Stimulated activated naive CD4-positive, alpha-beta T cell treated with Interleukin-2 at 50 U/mL for 16 hours (primary cell): Measurements from ENCODE around the gene SV2B.

Experiments
- DNase-seq: peaks from one replicate; lab custom pipeline; 2025; lab: John Stamatoyannopoulos, UW

Gene SV2B

DNA sequence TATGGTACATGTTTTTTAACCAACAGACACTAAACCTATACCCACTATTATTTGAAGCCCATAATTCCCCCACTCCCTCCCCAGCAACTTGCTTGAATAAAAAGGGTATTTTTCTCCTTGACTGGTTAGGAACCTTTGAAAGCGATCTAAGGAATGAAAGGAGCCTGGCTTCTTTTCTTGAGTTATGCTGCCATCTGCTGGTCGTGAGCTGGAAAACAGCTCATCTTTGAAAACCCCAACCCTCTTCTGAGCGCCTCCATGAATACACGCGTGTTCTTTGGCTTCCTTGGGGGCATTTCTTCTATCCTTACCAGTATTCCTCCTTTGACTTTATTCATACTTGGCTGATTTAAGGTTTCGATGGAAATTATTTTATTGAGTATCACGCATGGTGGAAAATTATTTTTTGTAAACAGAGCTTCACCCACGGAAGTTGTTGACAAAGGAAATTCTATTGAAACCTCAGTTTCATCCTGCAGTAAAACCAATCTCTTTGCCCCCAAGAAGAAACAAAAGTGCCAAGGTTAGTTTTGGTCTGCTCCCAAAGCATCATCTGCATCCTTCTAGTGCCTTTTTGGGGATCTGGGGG, 171.6 kb downstream of the SV2B start:
- peak; percentile 38 for DNase-seq

DNA sequence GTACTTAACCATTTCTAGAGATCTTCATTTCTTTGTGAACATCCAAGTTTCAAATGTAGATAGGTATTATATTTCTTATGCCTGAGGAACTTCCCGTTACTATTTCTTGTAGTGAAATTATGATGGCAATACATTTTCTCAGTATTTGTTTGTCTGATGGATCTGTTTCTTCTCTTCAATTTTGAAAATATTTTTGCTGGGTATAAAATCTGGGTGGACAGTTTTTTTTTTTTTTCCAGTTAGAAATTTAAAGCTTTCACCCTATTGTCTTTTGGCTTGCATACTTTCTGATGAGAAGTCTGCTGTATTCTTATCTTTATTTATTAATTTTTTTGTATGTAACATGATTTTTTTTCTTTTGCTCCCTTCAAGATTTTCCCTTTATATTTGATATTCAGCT, 175.8 kb downstream of the SV2B start:
- DNase-seq: no peak

DNA sequence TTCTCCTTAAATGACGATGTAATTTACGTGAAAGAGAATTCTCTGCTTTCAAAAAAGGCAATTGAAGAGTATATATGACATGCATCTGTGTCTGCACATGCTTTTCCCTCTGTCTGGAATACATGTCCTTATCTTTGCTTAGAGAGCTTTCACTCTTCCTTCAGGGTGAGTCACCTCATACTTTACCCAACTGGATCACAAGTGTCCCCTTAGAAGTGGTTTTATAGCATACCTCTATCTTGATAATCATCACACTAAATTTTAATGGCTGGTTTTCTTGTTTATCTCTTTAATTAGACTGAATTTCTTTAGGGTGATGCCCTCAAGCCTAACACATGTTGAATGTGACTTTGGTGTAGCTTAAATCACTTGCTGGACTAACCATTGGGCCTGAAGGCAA, 178.9 kb downstream of the SV2B start:
- no peak for DNase-seq

DNA sequence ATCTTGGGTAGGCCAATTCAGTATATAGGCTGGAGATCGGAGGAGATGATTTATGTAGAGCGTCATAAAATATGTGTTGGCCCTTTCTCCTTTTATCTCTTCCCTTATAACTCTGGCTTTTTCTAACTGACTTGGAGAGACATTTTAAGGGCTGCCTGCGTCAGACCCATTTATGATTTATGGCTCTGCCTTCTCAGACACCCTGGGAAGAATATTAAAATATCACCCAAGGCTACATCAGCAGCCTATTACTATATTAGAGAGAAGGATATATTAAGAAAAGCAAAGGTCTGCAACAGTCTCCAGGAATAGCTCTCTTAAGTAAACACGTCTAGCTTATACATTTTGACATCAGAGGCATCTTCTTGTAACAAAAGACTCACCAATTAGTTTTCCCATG, 179.4 kb downstream of the SV2B start:
- DNase-seq: no peak

DNA sequence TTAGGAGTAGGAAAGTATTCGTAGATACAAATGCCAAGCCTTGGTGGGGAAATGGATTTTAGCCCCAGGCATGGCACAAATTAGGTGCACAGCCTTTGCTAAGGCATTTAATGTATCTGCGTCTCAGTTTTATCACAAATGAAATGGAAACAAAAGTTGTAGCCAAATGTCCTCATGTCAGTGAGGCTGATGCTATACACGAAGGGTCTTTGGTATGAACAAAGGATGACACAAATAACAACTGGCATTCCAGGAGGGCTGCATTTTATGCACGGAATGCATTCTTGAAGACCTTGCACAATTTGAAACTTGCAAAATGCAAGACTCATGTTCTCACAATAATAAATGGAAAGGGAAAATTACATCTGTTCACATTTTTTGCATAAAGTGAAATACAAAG, 181.9 kb downstream of the SV2B start:
- no peak for DNase-seq

DNA sequence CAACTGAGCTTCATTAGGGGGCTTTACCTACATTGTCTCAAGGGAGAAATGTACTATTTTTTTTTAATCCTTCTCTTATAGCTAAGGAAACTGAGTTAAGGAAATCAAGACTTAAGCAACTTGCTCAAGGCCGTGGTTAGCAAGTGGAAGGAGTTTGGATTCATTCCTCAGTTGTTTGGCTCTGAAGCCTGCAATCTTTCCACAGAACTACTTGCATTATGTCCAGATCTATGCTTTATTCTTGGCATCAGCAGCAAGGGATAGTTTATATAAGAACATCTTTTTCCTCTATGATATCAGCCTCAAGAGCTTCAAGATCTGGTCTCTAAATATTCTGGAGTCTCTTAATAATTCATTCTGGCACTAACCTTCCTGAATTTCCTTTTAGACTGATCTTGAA, 182.4 kb downstream of the SV2B start:
- DNase-seq: no peak

DNA sequence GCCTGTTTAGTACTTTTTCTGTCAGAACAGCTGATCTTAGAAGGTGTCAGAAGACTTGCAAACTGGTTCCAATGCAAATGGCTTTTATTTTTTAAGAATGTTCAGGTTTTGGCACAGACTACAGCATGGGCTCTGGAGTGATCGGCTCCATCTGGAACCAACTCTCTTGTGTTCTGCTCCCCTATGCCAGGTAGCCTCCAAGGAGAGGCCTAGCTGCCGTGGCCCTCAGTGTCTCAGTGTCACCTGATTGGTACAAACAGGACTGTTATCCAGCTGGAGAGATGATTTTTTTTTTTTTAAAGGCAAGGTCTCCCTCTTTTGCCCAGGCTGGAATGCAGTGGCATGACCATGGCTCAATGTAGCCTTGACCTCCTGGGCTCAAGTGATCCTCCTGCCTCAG, 183.1 kb downstream of the SV2B start:
- no peak for DNase-seq

DNA sequence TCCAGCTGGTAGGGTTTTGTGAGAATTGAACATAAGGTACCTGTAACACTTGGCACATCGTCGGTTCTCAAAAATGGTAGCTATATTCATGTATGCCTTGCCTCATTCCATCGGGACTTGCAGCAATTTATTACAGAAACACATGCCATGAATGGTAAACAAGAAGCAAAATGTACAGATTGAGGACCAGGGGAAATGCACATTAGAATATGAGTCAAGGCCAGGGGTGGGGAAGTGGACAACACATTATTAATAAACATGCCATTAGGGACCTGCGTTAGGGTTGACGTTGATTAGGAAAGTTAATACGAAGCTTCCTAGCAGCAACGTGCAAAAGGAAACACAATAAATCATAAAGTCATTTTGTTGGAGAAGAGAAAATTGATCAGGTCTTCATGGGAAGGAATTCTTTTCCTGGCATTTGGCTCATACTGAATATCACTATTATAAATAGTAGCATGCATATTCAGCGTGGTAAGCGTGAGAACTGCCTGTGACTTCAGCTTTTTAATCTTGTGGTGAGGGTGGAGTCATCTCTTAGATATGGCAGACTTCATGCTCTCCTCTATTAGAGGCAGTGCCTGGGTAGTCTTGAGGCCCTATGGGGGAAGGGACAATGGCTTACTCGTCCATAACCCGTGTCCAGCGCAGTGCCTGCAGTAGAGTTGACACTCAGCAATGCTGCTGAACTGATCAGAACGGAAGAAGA, 184.9 kb downstream of the SV2B start:
- DNase-seq: no peak

DNA sequence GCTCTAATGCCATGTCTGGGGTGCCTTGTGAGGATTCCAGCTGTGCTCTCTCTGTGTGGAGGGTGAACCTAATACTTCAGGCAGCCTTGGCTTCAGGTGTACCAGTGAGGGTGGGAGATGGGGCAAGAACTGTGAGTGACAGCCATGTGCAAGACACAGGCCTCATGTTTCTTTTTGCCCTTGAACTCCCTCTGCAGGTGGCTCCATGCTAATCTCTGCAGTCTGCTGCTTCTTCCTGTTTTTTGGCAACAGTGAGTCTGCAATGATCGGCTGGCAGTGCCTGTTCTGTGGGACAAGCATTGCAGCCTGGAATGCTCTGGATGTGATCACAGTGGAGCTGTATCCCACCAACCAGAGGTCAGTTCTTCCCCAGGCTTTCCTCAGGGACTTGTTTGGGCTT, 189.3 kb downstream of the SV2B start:
- DNase-seq: no peak

DNA sequence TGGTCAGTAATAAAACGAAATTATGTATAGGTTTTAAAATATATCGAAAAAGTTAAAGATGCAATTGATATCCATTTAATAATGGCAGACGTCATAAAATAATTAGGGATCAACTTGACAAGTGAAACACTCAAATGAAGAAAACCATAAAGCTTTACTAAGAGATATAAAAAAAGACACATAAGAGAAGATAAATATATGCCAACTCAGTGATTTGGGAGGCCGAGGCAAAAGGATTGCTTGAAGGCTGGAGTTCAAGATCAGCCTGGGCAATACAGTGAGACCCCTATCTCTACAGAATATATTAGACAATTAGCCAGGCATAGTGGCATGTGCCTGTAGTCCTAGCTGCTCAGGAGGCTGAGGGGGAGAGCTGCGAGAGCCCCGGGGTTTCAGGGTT, 190.5 kb downstream of the SV2B start:
- no peak for DNase-seq

DNA sequence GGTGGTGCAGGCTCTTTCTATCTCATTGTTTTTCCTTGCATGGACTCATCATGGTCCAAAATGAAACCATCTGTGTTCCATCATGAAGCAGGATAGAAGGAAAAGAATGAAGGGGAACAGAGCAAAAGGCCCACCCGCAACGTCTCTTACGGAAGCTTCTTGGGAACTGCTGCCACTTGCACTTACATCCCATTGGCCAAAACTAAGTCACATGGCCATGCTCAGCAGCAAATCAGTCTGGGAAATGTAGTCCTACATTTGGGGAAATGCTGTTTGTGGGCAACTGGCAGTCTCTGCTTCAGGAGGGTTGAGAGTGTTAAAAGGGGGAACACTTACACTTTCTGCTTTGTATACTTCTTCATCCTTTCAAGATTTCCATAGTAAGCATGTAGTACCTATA, 191.6 kb downstream of the SV2B start:
- no peak for DNase-seq

DNA sequence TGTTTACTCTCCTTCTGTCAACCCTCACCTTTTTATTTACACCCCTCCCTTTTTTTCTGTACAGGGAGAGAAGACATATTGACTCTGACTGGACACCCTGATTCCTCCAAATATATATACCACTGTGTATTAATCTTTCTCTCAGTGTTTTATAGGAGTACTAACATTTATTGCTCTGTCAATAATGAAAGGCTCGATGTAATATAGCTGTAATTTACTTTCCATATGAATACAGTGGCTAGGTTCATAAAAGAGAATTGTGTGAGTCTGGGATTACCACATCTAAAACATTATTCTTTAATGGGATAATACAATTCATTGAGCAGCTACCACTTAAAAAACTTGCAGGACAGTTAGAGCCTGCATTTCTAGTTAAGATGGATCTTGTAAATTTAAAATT, 194.3 kb downstream of the SV2B start:
- no peak for DNase-seq

DNA sequence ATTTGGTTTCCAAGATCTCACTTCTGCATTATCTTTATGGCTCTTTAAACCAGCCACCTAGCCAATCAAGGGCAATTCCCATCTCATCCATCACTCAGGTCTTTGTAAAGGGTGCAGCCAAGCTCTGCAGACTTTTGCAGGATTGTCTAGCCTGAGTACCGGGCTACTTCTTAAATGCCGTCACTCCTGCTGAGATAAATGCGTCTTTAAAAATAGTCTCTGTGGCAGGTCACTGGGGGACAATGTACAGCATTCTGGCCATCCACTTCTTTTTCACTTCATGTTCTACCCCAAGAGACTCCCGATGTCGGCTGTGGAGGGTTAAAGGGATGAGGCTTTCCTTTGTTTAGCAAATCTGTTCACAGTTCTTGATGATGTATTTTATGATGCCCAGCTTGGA, 194.7 kb downstream of the SV2B start:
- DNase-seq: no peak

DNA sequence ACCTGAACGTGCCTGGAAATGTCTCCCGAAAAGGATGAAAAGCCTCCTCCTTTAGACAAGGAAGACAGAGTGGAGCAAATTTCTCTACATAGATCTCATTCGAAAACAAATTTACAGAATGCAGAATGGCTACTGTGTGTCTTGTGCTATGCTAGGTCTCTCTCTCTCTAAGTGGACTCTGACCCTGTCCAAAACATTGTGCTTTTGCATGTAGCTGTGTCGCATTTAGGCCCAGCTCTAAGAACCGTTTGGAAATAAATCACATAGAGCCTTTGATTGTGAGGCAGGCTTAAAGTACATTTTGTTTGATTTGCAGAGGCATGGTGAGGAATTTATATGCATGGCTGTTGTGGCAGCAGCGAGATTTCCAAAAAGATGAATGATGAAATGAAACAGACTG, 198.0 kb downstream of the SV2B start:
- no peak for DNase-seq

DNA sequence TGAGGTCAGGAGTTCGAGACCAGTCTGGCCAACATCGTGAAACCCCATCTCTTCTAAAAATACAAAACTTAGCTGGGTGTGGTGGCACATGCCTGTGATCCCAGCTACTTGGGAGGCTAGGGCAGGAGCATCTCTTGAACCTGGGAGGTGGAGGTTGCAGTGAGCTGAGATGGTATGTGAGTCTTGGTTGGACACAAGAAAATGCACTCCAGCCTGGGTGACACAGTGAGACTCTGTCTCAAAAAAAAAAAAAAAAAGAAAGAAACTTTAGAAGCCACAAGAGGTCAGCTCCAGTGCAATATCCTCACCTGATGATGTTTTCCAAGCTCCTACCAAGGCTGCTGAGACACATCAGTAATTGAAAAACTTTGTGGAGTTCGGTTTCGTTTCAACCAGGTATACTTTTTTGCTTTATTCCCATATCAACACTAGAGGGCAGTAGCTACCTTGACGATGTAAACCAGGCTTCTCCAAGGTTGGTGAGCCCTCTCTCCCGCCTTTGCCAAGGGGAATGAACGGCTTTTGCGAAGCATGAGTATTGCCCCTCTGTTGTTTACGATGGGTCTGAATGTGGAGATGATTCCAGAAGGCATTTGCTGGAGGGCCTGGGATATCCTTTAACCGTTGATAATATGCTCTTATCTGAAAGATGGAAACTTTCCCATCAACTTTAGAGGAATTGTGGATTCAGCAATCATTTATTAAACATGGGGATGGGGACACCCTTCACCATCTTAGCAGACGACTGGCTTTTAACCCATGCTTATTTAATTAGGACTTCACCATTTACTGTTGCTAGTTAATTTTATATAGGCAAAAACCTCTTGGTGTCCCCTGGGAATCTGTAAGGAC, 202.8 kb downstream of the SV2B start:
- no peak for DNase-seq

DNA sequence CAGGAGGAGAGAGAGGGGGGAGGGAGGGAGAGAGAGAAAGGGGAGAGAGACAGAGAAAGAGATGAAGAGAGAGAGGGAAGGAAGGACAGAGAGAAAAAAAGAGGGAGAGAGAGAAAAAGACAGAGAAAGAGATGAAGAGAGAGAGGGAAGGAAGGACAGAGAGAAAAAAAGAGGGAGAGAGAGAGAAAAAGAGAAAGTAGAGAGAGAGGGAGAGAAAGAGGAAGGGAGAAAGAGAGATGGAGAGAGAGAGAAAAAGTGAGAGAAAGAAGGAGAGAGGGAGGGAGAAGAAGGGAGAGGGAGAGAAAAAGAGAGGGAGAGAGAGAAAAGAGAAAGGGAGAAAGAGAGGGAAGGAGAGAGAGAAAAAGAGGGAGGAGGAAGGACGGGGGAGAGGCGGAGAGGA, 204.2 kb downstream of the SV2B start:
- no peak for DNase-seq

DNA sequence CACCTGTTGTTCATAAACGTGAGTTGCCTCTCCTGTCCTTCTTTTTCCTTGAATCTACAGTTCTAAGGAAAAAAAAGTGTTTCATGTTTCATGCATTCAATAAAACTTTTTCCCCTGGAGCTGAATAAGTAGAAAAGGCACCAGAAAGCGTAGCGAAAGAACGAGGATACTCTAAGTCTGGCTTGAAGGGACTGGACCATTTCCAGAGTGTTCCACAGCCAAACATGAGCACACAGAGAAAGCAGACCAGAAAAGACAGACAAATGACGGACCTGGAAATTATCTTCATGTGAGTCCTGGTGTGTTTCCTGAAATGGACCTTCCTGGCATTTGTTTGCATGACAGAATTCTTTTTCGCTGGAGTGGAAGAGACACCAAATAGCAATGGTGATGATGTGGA, 204.7 kb downstream of the SV2B start:
- DNase-seq: no peak

DNA sequence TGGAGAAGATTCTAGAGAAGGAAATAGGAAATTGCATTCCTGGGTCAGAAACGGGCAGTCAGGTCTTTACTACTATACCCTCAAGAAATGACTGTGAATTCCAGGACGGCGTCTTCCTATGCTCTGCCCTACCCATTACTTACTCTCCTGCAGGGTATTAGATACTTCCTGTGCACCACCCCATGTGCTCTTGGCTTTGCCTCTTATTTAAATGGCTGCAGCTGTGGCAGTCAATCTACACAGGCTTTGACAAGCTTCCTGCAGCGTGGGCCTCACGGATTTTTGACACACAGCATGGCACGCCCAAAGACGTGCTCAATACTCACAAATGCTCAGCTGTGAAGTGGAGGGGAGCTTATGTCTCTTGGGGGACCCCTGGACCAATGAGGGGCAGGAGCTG, 206.1 kb downstream of the SV2B start:
- DNase-seq: no peak

DNA sequence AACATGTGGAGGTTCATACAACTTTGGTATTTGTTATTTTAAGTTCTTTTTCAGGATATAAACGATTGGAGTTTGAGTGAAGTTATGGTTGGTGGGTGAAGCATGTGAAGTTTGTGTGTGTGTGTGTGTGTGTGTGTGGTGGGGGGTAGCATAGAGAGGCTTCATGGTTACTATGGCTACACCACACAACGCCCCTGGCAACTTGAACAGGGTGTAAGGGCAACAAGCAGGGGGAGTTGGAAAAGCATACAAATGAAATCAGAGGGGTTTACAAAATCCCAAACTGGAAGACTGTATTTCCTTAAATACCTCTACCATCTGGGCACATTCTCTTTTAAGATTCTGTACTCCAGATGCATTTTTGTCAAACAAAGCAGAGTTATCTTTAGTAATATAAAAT, 207.5 kb downstream of the SV2B start:
- DNase-seq: no peak

DNA sequence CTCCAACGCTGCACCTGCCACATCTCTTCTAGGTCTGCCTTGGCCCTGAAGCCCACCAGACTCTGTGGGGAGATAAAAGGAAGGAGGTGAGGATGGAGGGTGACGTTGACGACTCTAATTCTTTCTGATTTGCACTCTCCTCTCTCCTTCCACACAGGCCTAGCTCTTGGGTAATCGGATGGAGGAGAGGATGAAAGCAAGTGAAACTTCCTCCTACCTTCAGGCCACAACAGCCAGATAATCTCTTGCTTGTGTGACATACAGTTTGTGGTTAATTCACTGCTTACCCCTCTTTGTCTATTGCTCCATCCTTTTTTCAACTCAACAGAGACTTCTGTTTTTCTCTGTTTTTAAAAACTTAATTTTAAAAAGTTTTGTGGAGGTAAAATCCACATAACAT, 208.1 kb downstream of the SV2B start:
- no peak for DNase-seq

DNA sequence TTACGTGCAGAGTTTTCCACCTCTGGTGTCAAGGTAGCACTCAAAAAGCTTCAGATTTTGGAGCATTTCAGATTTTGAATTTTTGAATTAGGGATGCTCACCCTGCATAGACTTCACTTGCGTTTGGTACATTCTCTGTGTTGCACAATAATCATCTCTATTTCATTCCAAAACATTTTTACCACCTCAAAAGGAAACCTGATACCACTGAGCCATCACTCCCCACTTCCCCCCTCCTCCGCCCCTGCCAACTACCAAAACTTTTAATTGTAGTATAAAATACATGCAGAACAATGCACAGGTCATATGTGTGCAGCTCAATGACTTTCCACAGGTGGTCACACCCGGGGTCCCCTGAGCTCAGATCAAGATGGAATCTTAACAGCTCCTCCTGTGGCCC, 208.8 kb downstream of the SV2B start:
- peak; percentile 12 for DNase-seq

DNA sequence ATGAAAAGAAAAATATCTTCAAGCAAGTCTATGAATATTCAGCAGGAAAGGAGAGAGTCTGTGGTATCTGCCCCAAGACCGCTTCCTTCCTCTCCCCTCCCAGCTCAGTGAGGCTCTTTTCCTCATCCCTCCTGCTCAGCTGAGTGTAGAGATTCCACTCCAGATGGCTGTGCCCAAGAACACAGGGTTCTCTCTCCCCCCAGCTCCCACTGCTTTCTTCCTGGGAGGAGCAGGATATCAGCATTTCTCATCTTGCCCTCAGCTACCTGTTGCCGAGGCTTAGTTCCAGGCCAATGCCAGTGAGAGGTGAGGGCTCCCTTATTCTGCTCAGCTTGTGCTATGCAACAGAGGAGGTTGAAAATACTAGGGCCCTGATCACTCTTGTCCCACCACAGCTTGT, 211.9 kb downstream of the SV2B start:
- no peak for DNase-seq

DNA sequence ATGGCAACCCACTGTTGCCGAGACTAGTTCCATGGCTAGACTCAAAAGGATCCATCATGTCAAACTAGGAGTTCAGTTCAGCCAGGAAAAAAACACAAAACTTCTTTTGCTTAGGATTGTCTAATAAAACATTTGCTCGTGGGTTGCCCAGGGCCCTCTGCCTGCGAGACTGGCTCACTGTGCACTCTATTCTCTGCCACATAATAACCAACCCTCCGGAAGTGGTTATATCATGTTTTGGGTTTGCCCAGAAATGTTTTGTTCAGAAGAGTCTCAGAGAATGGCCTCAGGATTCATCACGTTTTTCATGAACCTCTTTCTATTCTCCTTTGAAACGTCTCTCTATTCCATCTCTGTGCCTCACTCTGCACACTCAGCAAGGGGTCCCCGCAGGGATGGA, 216.1 kb downstream of the SV2B start:
- no peak for DNase-seq
